WI38 (cell line): ENCODE results near the gene MORC4.

Experiments used
- H3K4me3 ChIP-seq: 2 replicates; pipeline ENCODE4 v1.5.1; 2011; ENCODE audit warnings: low read depth, mild to moderate bottlenecking, control low read depth, low read length
- CTCF ChIP-seq: IDR thresholded peaks from 2 replicates; pipeline ENCODE4 v1.5.1; 2012; ENCODE audit warnings: low read depth, mild to moderate bottlenecking, control low read depth, low read length

MORC4 gene

DNA sequence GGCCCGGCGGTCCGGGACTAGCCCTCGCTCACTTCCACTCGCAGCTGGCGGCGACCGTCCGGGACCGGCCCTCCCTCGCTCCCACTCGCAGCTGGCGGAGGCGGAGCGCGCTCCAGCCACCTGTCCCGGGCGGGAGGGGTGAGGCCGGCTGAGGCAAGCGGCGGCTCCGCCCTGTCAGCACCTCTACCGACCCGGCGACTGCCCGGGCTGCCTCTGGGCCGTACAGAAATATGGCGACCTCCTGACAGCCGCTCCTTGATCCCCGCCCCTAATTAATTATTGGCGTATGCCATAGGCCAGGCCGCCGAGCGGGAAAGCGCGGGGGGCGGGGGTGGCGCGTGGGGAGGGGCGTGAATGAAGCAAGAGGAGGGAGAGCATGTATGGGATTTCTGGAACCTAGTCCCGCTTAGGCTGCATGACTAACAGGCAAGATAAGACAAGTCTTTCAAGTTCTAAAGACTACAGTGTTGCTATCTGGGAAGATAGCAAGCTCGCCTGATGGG lies at the start of gene MORC4:
TSS of gene MORC4 (minus strand) at position 200 of the 503 bp plus-strand sequence. CDS start 243 bp downstream, outside the sequence.
- no peak for TF ChIP-seq CTCF
- H3K4me3 ChIP-seq, result peak within 1 kb of the TSS; percentile 63

- no peak overlapping the region for H3K4me3 ChIP-seq
- TF ChIP-seq CTCF, result no peak
These were observed 47.6 kb upstream of the MORC4 start for GRCh38 chrX:107047622-107048021.

DNA sequence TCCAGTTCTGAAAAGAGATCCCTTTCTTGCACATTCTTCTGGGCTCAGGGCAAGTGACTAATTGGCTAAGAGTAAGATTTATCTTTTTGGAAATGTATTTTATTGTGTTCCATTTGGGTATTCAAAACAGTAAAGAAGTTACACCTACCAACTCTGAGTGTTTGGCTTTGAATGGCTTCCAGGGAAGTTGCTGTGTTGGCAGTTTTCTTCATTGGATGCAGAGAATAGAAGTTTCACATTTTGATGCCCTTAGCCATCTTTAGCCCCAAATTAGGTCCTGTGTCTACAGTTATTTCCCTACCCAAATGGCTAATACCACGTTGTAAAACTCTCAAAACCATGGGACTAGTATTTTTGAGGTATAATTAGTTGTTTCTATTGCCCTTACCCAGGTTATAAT lies 29.7 kb upstream of the MORC4 start:
- no peak for TF ChIP-seq CTCF
- H3K4me3 ChIP-seq, result no peak overlapping the region

DNA sequence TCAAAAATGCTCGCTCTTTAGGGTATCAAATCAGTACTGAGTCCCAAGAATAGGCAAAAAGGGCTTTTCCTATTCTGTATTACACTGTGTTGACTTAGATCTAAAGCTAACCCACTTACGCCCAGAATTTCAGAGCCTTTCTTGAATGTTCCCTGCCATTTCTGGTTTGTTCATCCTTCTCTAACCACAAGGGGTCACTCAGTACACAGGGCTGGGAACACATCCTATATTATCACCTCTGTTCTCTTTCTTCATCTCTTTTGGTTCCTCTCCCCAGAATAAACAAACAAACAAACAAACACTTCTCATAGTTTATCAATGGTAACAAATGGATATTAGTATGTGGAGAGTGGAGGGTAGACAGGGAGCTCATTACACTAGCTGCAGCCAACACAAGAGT lies 25.5 kb upstream of the MORC4 start:
- TF ChIP-seq CTCF, result no peak

DNA sequence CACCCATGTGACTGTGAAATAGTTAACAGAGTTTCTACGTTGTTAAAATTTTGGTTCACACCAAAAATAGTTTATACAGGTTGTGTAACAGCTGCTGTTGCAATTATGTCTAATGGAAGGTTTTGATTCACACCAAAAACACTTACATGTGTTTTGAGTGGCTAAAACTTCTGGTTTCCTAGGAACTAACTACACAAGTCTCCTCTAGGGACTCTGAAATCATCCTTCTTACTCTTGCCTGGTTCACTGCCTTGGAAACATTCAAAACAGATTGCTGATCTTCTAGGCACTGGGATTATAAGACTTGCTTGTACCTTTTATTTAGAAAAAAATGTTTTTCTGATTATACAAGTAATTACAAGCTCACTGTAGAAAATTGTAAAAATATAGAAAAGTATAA lies 14.9 kb upstream of the MORC4 start:
- TF ChIP-seq CTCF, result no peak
- H3K4me3 ChIP-seq, result no peak overlapping the region

More for the DNA sequence above, 25.5 kb upstream of the MORC4 start:
- no peak overlapping the region for H3K4me3 ChIP-seq

DNA sequence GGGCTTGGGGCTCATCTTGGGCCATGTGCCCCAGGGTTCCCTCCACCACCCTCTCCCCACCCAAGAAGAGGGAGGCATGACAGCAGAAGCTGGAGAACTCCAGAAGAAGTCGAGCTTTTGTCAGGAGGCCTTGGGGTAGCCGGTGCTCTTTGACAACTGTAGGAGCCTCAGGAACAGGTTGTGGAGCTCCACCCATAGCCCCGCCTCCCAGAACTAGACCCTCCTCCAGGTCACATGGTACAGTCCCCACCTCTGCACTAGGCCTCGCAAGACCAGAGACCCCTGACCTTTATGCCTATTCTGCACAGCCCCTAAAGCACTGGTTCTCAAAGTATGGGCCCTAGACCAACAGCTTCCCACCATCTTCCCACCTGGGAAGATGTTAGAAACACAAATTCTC lies 8.0 kb upstream of the MORC4 start:
- no peak for TF ChIP-seq CTCF
- H3K4me3 ChIP-seq, result no peak overlapping the region

DNA sequence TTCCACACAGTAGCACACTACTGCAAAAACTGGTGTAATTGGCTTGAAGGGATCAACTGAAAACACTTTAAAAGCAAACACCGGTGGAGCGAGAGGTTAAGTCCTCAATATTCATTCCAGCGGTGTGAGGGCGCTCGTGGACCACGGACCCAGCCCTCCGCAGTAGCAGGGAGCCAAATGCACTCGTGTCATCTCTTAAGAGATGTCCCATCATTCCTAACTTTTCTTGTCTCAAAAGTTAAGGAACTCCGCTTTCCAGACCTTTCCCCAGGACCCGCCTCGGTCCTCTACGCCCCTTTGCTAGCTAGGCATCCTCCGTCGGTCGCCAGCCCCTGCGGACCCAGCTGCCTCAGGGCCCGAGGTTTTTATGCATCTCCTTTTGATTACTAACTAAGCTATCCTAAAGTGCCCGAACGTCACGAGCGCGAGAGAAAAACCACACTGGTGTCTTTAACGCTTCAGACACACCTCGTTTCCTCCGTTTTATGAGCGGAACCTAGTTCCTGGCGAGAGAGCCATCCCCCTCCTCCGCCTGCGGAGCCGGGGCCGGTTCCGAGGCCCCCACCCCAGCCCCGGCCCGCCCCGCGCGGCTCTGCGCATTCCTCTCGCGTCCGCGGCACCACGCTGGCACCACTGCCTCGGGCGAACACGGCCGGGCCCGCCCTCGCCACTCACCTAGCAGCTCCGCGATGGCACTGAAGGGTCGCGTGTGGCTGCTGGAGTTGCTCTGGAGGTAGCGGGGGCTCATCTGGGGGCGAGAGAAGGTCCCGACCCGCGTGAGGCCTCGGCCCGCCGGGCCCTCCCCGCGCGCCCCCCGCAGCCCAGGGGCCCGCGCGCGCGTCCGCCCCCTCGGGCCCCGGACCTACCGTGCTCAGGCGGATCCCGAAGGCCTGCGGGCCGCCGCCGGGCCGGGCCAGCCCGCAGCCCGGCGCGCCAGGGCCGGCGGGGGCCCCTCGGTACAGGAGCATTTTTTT lies 723 bp downstream of the MORC4 start:
- H3K4me3 ChIP-seq, result peak overlapping the region; percentile 63
- 0 out of 2 replicates have a peak, but pooled peaks have one; percentile 27 for TF ChIP-seq CTCF
